T-helper 17 cell (primary cell): ENCODE results near the gene GID4. TPM values are rescaled to one million over a fixed set of nuclear protein-coding genes. Genes with fewer than 3 reads are reported as not detected.

Experiments
- ATAC-seq: fragments of 150-1000 bp; cut with Tn5 transposase; 2 replicates; pipeline ENCODE4 v1.10.0; 2021; ENCODE audit warnings: mild to moderate bottlenecking, moderate library complexity
- DNase-seq, 3 donors: peaks; one replicate each; pipeline versions ENCODE4 v3.0.0 to v3.0.0-alpha.2; 2020 to 2021
- H3K9me3 ChIP-seq: one replicate; pipeline ENCODE4 v1.7.0; 2013; ENCODE audit warnings: low read length, mild to moderate bottlenecking; ENCODE audit not compliant: control insufficient read depth, poor library complexity, severe bottlenecking
- H3K27ac Mint-ChIP-seq: one replicate; pipeline ENCODE4 v1.8.0; 2022; ENCODE audit warnings: mild to moderate bottlenecking, moderate library complexity, mixed read lengths
- H3K27me3 Mint-ChIP-seq: one replicate; pipeline ENCODE4 v1.8.0; 2022; ENCODE audit warnings: mixed read lengths
- H3K36me3 Mint-ChIP-seq: one replicate; pipeline ENCODE4 v1.8.0; 2022; ENCODE audit warnings: low read depth, mixed read lengths
- H3K4me1 Mint-ChIP-seq: one replicate; pipeline ENCODE4 v1.8.0; 2022; ENCODE audit warnings: mild to moderate bottlenecking, mixed read lengths
- H3K4me3 Mint-ChIP-seq: one replicate; pipeline ENCODE4 v1.8.0; 2022; ENCODE audit warnings: mild to moderate bottlenecking, moderate library complexity, mixed read lengths
- total RNA-seq, 4 donors: library from RNA in 2 of 4; stranded (reverse) in 2 of 4; gene quantifications; one replicate each; pipeline ENCODE4 v1.2.3 and lab custom pipeline; 2022 to 2026

GID4 gene
- total RNA-seq, 2 donors from 2014 or later, result 6.7 to 7.8 TPM

- Mint-ChIP-seq H3K4me3 (no peak overlapping the region), H3K27ac (no peak overlapping the region), H3K4me1 (peaks cover 2% of the 10 kb centered on the region), H3K36me3 (peaks cover 8% of the 10 kb centered on the region), H3K27me3 (no peaks in the 10 kb centered on the region)
- DNase-seq (no peak), ATAC-seq (no peak)
- no peaks in the 10 kb centered on the region for H3K9me3 ChIP-seq
These were observed 65.8 kb downstream of the GID4 start for GRCh38 chr17:18105027-18105426.

- no peaks in the 10 kb centered on the region for H3K9me3 ChIP-seq
- DNase-seq (no peak), ATAC-seq (no peak)
- no peak overlapping the region for H3K27ac Mint-ChIP-seq
- no peak overlapping the region for H3K4me3 Mint-ChIP-seq
- no peaks in the 10 kb centered on the region for H3K27me3 Mint-ChIP-seq
- peaks cover 8% of the 10 kb centered on the region for H3K36me3 Mint-ChIP-seq
- H3K4me1 Mint-ChIP-seq, result peaks cover 2% of the 10 kb centered on the region
These were observed 66.4 kb downstream of the GID4 start for GRCh38 chr17:18105595-18105994.

GRCh38 chr17:18106211-18106610 is 67.0 kb downstream of the GID4 start:
- Mint-ChIP-seq H3K4me1 (peaks cover 2% of the 10 kb centered on the region), H3K27ac (no peak overlapping the region), H3K36me3 (peaks cover 8% of the 10 kb centered on the region), H3K4me3 (no peak overlapping the region), H3K27me3 (no peaks in the 10 kb centered on the region)
- DNase-seq (no peak), ATAC-seq (no peak)
- no peaks in the 10 kb centered on the region for H3K9me3 ChIP-seq

GRCh38 chr17:18107061-18107790 is 68.0 kb downstream of the GID4 start:
- ATAC-seq (no peak), DNase-seq (no peak)
- Mint-ChIP-seq H3K4me3 (no peak overlapping the region), H3K27me3 (no peaks in the 10 kb centered on the region), H3K27ac (peak overlapping the region; percentile 16), H3K4me1 (peaks cover 2% of the 10 kb centered on the region), H3K36me3 (peaks cover 8% of the 10 kb centered on the region)
- no peaks in the 10 kb centered on the region for H3K9me3 ChIP-seq

- Mint-ChIP-seq H3K27ac (peak overlapping the region; percentile 16), H3K4me1 (peaks cover 2% of the 10 kb centered on the region), H3K27me3 (no peaks in the 10 kb centered on the region), H3K4me3 (no peak overlapping the region), H3K36me3 (peaks cover 8% of the 10 kb centered on the region)
- DNase-seq, result no peak
- ATAC-seq, result no peak
- H3K9me3 ChIP-seq, result no peaks in the 10 kb centered on the region
These were observed 68.8 kb downstream of the GID4 start for GRCh38 chr17:18107971-18108370.

GRCh38 chr17:18108401-18109312 is 69.4 kb downstream of the GID4 start, which contains the start of gene MYO15A:
Gene MYO15A, plus strand, starts transcription at chr17:18108756. Its CDS starts 10,045 bp downstream, at chr17:18118801.
- peaks cover 8% of the 10 kb centered on the region for H3K36me3 Mint-ChIP-seq

GRCh38 chr17:18109935-18110485 is 70.8 kb downstream of the GID4 start:
- DNase-seq, result no peak
- Mint-ChIP-seq H3K4me3 (no peak overlapping the region), H3K36me3 (peaks cover 5% of the 10 kb centered on the region), H3K27me3 (no peaks in the 10 kb centered on the region), H3K27ac (no peak overlapping the region), H3K4me1 (peaks cover 2% of the 10 kb centered on the region)
- no peak for ATAC-seq
- H3K9me3 ChIP-seq, result no peaks in the 10 kb centered on the region

More at GRCh38 chr17:18108401-18109312, 69.4 kb downstream of the GID4 start, which contains the start of gene MYO15A:
- DNase-seq, result no peak
- Mint-ChIP-seq H3K27ac (peak within 1 kb of the TSS; percentile 16), H3K4me1 (peaks cover 2% of the 10 kb centered on the region), H3K4me3 (no peak within 1 kb of the TSS), H3K27me3 (no peaks in the 10 kb centered on the region)
- no peaks in the 10 kb centered on the region for H3K9me3 ChIP-seq
- ATAC-seq, result no peak

- DNase-seq (no peak), ATAC-seq (no peak)
- peaks cover 2% of the 10 kb centered on the region for H3K36me3 Mint-ChIP-seq
- peaks cover 3% of the 10 kb centered on the region for H3K4me1 Mint-ChIP-seq
- no peak overlapping the region for H3K4me3 Mint-ChIP-seq
- no peaks in the 10 kb centered on the region for H3K27me3 Mint-ChIP-seq
- no peak overlapping the region for H3K27ac Mint-ChIP-seq
- H3K9me3 ChIP-seq, result no peaks in the 10 kb centered on the region
These were observed 71.5 kb downstream of the GID4 start for GRCh38 chr17:18110636-18111145.

- Mint-ChIP-seq H3K4me1 (peaks cover 5% of the 10 kb centered on the region), H3K4me3 (no peak overlapping the region), H3K27me3 (no peaks in the 10 kb centered on the region), H3K27ac (no peak overlapping the region), H3K36me3 (peaks cover 2% of the 10 kb centered on the region)
- ATAC-seq (no peak), DNase-seq (no peak)
- no peaks in the 10 kb centered on the region for H3K9me3 ChIP-seq
These were observed 72.2 kb downstream of the GID4 start for GRCh38 chr17:18111330-18111971.

GRCh38 chr17:18115517-18115916 is 76.3 kb downstream of the GID4 start:
- no peak for DNase-seq
- Mint-ChIP-seq H3K27ac (no peak overlapping the region), H3K27me3 (no peaks in the 10 kb centered on the region), H3K4me3 (no peak overlapping the region), H3K4me1 (peaks cover 3% of the 10 kb centered on the region), H3K36me3 (no peaks in the 10 kb centered on the region)
- no peak for ATAC-seq
- H3K9me3 ChIP-seq, result no peaks in the 10 kb centered on the region

GRCh38 chr17:18116078-18116477 is 76.9 kb downstream of the GID4 start:
- H3K36me3 Mint-ChIP-seq, result no peaks in the 10 kb centered on the region
- DNase-seq (no peak), ATAC-seq (no peak)
- no peak overlapping the region for H3K27ac Mint-ChIP-seq
- no peaks in the 10 kb centered on the region for H3K9me3 ChIP-seq
- H3K4me3 Mint-ChIP-seq, result no peak overlapping the region
- no peaks in the 10 kb centered on the region for H3K27me3 Mint-ChIP-seq
- peaks cover 3% of the 10 kb centered on the region for H3K4me1 Mint-ChIP-seq

GRCh38 chr17:18117533-18117932 is 78.3 kb downstream of the GID4 start:
- Mint-ChIP-seq H3K4me3 (no peak overlapping the region), H3K27me3 (no peaks in the 10 kb centered on the region), H3K27ac (no peak overlapping the region), H3K4me1 (peaks cover 3% of the 10 kb centered on the region), H3K36me3 (no peaks in the 10 kb centered on the region)
- H3K9me3 ChIP-seq, result no peaks in the 10 kb centered on the region
- DNase-seq, result no peak
- no peak for ATAC-seq
